ENCODE measurements around the gene CCDC112.

CCDC112 gene

GRCh38 chr5:115319007-115319406 is 22.6 kb upstream of the CCDC112 start:
- DNase-seq: no peak

- no peak for DNase-seq
These were observed 21.3 kb upstream of the CCDC112 start for GRCh38 chr5:115317736-115318135.

- no peak for DNase-seq
These were observed 20.9 kb upstream of the CCDC112 start for GRCh38 chr5:115317320-115317719.

DNA sequence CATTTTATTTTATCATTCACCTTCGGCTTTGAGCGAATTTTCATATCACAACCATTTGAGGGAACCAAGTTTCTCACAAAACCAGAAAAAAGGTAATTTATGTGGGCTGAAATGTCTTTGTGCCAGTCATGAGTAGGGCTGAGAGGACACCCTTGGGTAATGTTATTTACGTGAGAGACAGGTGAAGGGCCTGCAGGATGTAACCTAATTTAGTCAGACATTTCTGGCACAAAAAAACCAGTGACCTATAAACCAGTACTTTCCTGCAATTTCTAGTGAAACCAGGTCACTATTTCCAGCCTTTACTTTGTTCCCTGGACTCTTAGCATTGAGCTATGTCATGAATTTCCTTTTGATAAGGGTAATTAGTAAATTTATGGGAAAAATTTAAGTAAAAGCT is 17.2 kb upstream of the CCDC112 start:
- DNase-seq: no peak

- no peak for DNase-seq
These were observed 16.6 kb upstream of the CCDC112 start for GRCh38 chr5:115313052-115313451.

- no peak for DNase-seq
These were observed 13.4 kb upstream of the CCDC112 start for GRCh38 chr5:115309751-115310370.

DNA sequence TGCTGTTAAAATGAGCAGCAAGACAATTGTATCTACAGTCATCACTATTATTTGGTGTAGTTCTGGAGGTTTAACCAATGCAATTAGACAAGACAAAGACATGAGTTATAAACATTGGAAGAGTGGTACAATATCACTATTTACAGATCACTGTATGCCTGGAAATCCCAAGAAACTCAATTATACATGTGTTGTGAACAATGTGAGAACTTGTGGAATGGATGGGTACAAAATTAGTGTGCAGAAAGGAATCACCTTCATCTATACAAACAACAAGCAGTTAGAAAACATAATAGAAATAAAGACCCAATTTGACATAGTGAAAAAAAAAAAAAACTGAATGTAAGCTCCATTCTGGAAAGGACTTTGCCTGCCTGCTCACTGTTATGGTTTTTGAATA is 12.4 kb upstream of the CCDC112 start:
- no peak for DNase-seq

DNA sequence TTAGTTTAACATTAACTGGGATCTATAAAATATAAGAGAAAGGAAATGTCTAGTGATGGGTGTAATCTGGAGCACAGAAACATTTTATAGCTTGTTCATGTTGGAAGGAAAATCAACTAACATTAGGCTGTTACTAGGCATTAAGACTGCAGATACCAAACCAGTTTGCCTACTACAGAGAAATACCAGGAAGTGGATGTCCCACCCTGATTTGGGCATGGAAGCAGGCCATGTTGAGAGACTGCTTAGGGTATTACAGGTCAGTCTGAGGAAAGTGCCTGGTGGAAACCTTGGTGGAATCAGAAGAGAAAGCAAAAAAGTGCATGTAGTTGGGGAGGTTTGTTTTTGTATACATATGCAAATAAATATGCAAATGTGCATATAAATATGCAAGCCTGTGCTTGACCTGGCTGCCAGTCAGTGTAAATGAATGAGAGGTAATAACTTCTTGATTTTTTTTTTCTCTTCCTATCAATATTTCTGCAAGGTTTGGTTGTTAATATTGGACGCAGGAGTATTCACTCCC is 9.6 kb upstream of the CCDC112 start:
- DNase-seq: no peak

DNA sequence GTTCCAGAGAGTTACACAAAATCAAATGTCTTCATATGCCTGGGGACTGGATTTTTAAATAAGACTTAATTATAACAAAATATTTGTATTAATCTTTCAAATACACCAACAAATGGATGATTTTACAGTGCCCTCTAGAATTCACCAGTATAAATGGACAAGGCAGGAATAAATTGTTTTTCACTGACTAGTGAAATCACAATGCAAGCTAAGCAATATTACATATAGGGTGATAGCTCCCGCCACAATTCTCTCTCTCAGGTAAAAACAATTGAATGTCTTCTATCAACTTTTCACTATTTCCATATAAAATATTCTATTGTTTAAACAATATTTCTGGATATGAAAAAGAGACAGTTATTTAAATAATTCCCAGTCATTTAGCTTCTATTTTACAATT is 8.0 kb upstream of the CCDC112 start:
- no peak for DNase-seq

GRCh38 chr5:115298811-115299210 is 2.4 kb upstream of the CCDC112 start:
- DNase-seq: no peak

DNA sequence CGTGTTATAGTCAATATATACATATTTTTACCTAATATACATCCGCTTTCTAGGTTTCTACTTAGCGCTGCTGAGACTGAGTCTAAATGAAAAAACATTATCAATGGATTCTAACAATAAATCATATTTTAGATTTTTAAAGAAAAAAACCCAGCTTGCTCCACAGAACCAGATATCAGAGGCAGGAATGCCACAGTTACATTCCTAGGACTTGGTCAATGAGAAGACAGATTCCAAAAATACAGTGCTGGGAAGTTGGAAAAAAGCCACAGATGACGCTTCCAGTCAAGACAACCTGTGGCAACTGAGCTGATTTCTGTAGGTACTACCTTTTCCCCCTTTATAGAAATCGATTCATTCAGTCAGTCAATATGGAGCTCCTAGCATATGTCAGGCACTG is 577 bp upstream of the CCDC112 start:
- no peak for DNase-seq

DNA sequence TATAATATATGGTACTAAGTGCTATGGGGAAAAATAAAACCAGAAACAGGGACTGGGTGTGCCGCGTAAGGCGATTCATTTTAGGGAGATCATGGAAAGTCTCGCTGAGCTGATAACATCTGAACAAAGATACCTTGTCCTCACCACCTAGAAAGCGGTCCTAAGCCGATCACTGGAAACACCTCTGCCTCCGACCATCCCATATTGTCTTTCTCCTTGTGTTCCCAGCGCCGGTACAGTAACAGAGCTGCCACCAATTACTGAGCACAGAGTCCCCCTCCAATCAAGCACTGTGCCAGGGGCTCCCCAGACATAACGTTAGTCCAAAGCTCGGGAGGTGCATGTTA is 704 bp downstream of the CCDC112 start:
- no peak for DNase-seq

DNA sequence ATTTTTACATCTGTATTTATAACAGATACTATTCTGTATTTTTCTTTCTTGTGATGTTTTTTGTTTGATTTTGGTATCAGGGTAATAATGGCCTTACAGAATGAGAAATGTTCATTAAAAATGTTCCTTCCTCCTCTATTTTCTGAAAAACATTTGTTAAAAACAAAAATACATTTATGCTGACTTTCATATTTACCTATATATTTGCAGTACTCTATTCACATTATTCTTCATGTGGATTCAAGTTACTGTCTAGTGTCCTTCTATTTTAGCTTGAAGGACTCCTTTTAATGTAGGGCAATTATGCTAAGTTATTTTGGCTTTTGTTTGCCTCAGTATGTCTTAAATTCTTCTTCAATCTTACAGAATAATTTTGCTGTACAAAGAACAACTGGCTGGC is 5.1 kb downstream of the CCDC112 start:
- no peak for DNase-seq

DNA sequence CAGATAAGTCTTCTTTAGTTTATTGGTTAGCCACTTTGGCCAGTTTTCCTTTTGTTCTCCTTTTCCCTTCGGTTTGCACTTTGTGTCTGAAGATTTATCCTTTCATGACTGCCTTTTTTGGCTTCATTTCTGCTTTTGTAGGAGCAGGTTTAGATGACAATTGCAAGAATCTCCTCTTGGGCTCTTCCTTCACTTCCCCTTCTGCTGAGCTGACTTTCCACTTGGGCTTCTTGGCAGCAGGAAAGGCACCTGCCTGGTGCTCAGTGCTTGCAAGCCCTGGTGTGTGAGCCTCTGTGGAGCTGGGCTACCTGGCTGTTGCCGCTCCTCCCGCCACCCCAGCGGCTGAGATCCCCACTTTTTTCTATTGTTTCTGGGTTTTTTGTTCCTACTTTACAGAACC is 7.3 kb downstream of the CCDC112 start:
- no peak for DNase-seq

DNA sequence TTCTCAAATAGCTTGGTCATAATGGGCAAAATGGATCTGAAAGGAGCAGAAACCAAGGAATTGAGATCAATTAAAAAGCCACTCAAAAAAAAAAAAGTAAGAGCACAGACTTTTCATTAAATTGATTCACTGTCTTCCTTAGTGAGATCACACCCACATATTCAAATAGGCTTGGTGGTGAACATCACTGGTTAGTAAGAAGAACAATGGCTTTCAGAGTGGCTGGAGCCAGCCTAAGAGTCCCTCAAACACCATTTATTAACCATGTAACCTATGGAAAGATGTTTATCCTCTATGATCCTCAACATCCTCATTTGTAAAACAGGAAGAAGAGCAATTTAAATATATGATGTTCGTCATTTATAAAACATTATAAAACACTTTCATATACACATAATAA is 12.4 kb downstream of the CCDC112 start:
- no peak for DNase-seq

GRCh38 chr5:115282131-115282530 is 14.3 kb downstream of the CCDC112 start:
- no peak for DNase-seq

- no peak for DNase-seq
These were observed 21.9 kb downstream of the CCDC112 start for GRCh38 chr5:115274584-115274983.

- no peak for DNase-seq
These were observed 24.0 kb downstream of the CCDC112 start for GRCh38 chr5:115272297-115272958.

DNA sequence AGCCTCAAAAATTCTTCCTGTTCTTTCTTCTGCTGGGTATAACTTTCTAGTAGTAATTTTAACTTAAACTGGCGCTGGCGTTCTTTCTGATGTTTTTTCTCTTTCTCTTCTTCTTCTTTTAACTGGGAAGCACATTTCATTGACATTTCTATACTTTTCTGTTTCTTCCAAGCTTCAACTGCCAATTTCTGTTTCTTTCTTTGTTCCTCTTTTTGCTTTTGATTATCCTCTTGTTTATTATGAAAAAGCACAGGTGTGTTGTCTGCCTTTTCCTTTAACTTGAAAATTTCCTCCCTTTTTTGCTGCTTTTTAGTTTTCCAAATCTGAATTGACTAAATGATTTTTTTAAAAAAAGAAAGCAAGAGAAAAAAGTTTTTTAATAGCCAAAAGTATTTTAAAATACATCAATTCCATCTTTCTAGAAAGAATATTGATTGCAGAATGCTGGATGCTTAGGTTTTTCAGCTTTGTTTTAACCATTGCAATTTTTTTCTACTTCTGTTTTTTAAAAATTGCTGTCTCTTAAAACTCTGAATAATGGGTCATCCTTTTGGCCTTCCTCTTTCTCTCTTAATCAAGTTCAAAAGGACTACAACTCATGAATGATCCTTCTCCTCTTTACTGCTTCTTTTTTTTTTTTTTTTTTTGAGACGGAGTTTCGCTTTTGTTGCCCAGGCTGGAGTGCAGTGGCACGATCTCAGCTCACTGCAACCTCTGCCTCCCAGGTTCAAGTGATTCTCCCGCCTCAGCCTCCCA is 25.0 kb downstream of the CCDC112 start:
- DNase-seq: no peak

DNA sequence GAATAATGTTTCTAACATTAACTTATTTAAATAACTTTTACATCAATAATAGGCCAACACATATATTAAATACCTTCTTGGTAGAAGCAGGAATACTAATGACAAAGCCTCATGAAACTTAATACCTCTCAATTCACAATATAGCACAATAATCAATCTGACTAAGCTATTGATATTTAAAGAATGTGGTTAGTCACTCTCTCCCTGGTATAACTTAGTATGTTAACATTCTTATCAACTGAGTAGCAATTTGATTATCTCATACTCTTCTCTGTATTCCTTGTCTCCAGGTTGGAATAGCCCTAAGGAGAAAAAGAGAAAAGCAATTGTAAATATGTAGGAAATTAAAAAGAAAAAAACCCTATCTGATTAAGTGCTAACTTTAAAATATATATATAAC is 28.8 kb downstream of the CCDC112 start:
- DNase-seq: no peak

GRCh38 chr5:115265220-115265619 is 31.2 kb downstream of the CCDC112 start:
- no peak for DNase-seq

DNA sequence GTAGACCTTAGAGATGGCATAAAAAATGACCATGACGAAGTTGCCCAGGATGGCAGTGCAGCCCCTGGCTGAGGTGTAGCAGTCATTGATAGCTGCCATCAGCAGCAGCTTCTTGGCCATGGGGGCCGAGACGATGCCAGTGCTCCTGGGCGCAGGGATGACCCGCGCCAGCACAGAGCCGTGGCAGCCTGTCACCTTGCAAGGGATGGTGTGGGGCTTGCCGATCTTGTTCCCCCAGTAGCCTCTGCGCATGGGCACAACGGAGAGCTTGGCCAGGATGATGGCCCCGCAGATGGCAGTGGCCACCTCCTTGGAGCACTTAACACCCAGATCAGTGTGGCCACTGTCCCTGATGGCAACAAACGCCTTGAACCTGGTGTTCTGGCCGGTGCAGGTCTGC is 31.7 kb downstream of the CCDC112 start:
- no peak for DNase-seq

DNA sequence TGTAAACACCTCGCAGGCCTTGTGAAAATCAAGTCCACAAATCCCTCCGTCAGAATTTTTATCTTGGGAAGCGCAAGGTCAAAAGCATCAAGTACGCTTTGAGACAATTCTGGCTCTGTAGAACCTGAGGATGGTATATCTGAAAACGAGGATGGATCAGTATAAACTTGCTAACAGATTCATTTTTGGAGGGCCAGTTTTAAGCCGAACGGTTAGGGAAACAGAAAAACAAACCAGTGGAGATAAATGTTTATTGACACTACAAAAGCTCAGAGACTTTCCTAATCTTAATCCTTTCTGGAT is 33.4 kb downstream of the CCDC112 start:
- no peak for DNase-seq
